ENCODE data around the gene ITPKC. TPM values are rescaled to one million over a fixed set of nuclear protein-coding genes. Genes with fewer than 3 reads are reported as not detected.

ITPKC gene
- total RNA-seq, 1 donor from 2014 or later, result 19.7 TPM

DNA sequence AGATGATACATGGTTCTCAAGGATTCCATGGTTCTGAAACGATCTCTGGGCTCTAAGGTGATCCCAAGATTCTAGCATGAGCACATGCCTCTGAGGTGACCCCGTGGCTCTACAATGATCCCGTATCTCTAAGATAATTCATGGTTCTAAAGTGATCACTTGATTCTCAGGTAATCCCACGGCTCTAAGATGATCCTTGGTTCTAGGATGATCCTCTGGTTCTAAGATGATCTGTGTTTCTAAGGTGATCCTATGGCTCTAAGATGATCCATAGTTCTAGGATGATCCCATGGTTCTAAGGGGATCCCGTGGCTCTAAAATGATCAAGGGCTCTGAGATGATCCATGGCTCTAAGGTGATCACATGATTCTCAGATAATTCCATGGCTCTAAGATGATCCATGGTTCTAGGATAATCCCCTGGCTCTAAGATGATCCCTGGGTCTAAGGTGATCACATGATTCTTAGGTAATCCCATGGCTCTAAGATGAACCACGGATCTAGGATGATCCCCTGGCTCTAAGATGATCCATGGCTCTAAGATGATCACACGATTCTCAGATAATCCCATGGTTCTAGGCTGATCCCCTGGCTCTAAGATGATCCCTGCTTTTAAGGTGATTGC, 47.8 kb upstream of the ITPKC start:
- H4K20me1 ChIP-seq (ENCODE audit: insufficient read depth, low read length), result peaks cover 41% of the 10 kb centered on the region
- Mint-ChIP-seq H3K9me3 (ENCODE audit: unreplicated experiment) (peaks cover 2% of the 10 kb centered on the region), H3K27me3 (ENCODE audit: low read depth, unreplicated experiment) (no peaks in the 10 kb centered on the region), H3K4me3 (ENCODE audit: unreplicated experiment) (no peak overlapping the region), H3K27ac (ENCODE audit: unreplicated experiment) (no peak overlapping the region), H3K4me1 (ENCODE audit: low read depth, unreplicated experiment) (peaks cover 10% of the 10 kb centered on the region), H3K36me3 (ENCODE audit: low read depth, unreplicated experiment) (peaks cover 38% of the 10 kb centered on the region)
- no peak overlapping the region for H3K9ac ChIP-seq (ENCODE audit: low read length)
- TF ChIP-seq EZH2 (IDR thresholded peaks at IDR 0.05; ENCODE audit: insufficient read depth, low read length), result no peak
- TF ChIP-seq, protein P1, sequence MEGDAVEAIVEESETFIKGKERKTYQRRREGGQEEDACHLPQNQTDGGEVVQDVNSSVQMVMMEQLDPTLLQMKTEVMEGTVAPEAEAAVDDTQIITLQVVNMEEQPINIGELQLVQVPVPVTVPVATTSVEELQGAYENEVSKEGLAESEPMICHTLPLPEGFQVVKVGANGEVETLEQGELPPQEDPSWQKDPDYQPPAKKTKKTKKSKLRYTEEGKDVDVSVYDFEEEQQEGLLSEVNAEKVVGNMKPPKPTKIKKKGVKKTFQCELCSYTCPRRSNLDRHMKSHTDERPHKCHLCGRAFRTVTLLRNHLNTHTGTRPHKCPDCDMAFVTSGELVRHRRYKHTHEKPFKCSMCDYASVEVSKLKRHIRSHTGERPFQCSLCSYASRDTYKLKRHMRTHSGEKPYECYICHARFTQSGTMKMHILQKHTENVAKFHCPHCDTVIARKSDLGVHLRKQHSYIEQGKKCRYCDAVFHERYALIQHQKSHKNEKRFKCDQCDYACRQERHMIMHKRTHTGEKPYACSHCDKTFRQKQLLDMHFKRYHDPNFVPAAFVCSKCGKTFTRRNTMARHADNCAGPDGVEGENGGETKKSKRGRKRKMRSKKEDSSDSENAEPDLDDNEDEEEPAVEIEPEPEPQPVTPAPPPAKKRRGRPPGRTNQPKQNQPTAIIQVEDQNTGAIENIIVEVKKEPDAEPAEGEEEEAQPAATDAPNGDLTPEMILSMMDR (IDR thresholded peaks at IDR 0.05; ENCODE audit: insufficient read depth, low read depth, low read length), result no peak
- FAIRE-seq (no peak), DNase-seq (ENCODE audit: low read depth) (no peak)
- peaks cover 12% of the 10 kb centered on the region for H3K4me1 ChIP-seq (ENCODE audit: insufficient read depth, low read length)
- H3K9me3 ChIP-seq (ENCODE audit: insufficient read depth, low read depth, low read length), result peaks cover 5% of the 10 kb centered on the region
- H3K4me2 ChIP-seq (ENCODE audit: low read length), result no peak overlapping the region
- no peak overlapping the region for H3K27ac ChIP-seq (ENCODE audit: low read depth, low read length)
- no peak overlapping the region for H3K4me3 ChIP-seq (ENCODE audit: insufficient read depth, low read depth, low read length)
- peaks cover 57% of the 10 kb centered on the region for H3K36me3 ChIP-seq (ENCODE audit: insufficient read depth, low read length)
- no peak overlapping the region for H2AFZ ChIP-seq (ENCODE audit: low read depth, low read length)
- H3K79me2 ChIP-seq (ENCODE audit: insufficient read depth, low read length), result no peaks in the 10 kb centered on the region
- H3K27me3 ChIP-seq (ENCODE audit: insufficient read depth, low read length), result no peaks in the 10 kb centered on the region

DNA sequence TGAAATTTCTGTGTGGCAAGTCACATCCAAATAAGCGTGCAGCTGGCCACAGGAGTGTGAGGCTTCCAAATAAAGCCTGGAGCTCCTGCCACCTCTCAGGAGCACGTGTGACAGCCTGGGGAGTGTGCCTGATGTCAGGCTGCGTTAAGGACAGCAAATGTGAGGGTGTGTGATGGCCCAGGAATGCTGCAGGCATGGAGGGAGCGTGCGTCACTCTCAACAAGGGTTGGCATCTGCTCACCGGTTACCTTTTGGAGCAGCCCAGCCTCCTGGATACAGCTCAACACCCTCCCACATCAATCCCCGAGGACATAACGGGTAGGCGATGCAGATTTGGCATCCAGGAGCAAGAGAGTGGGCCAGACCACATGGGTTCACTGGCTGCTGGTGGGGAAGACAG, 45.5 kb upstream of the ITPKC start:
- peaks cover 4% of the 10 kb centered on the region for H3K4me1 Mint-ChIP-seq (ENCODE audit: low read depth, unreplicated experiment)
- H3K36me3 Mint-ChIP-seq (ENCODE audit: low read depth, unreplicated experiment), result peaks cover 36% of the 10 kb centered on the region
- no peak overlapping the region for H3K4me3 ChIP-seq (ENCODE audit: insufficient read depth, low read depth, low read length)
- no peak overlapping the region for H3K4me2 ChIP-seq (ENCODE audit: low read length)
- DNase-seq (ENCODE audit: low read depth) (no peak), FAIRE-seq (no peak)
- TF ChIP-seq EZH2 (IDR thresholded peaks at IDR 0.05; ENCODE audit: insufficient read depth, low read length), result no peak
- TF ChIP-seq, protein P1 (IDR thresholded peaks at IDR 0.05; ENCODE audit: insufficient read depth, low read depth, low read length), result no peak
- H3K9me3 ChIP-seq (ENCODE audit: insufficient read depth, low read depth, low read length), result peaks cover 5% of the 10 kb centered on the region
- peaks cover 47% of the 10 kb centered on the region for H4K20me1 ChIP-seq (ENCODE audit: insufficient read depth, low read length)
- no peaks in the 10 kb centered on the region for H3K79me2 ChIP-seq (ENCODE audit: insufficient read depth, low read length)
- no peak overlapping the region for H3K4me3 Mint-ChIP-seq (ENCODE audit: unreplicated experiment)
- peaks cover 2% of the 10 kb centered on the region for H3K9me3 Mint-ChIP-seq (ENCODE audit: unreplicated experiment)
- H3K27me3 ChIP-seq (ENCODE audit: insufficient read depth, low read length), result no peaks in the 10 kb centered on the region
- H3K36me3 ChIP-seq (ENCODE audit: insufficient read depth, low read length), result peaks cover 66% of the 10 kb centered on the region
- H3K4me1 ChIP-seq (ENCODE audit: insufficient read depth, low read length), result peaks cover 7% of the 10 kb centered on the region
- no peak overlapping the region for H2AFZ ChIP-seq (ENCODE audit: low read depth, low read length)
- H3K27ac ChIP-seq (ENCODE audit: low read depth, low read length), result no peak overlapping the region
- H3K9ac ChIP-seq (ENCODE audit: low read length), result no peak overlapping the region
- no peaks in the 10 kb centered on the region for H3K27me3 Mint-ChIP-seq (ENCODE audit: low read depth, unreplicated experiment)
- no peak overlapping the region for H3K27ac Mint-ChIP-seq (ENCODE audit: unreplicated experiment)

DNA sequence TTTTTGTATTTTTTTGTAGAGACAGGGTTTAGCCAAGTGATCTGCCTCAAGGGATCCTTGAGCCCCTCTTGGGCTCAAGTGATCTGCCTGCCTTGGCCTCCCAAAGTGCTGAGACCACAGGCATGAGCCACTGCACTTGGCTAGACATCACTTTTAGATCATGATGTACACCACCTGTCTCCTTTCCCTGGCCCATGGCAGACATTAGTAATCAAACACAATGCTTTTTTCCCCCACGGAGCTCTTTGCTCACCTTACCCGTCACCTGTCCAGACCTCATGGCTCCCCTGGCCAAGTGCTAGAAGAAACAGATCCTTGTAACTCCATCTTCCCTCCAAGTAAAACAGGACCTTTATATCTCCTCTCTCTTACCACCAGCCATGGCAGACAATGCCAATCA, 44.9 kb upstream of the ITPKC start:
- H2AFZ ChIP-seq (ENCODE audit: low read depth, low read length), result no peak overlapping the region
- H3K27ac ChIP-seq (ENCODE audit: low read depth, low read length), result no peak overlapping the region
- H3K27ac Mint-ChIP-seq (ENCODE audit: unreplicated experiment), result no peak overlapping the region
- no peaks in the 10 kb centered on the region for H3K79me2 ChIP-seq (ENCODE audit: insufficient read depth, low read length)
- peaks cover 2% of the 10 kb centered on the region for H3K9me3 Mint-ChIP-seq (ENCODE audit: unreplicated experiment)
- H3K4me3 ChIP-seq (ENCODE audit: insufficient read depth, low read depth, low read length), result no peak overlapping the region
- H3K4me1 Mint-ChIP-seq (ENCODE audit: low read depth, unreplicated experiment), result no peaks in the 10 kb centered on the region
- peaks cover 47% of the 10 kb centered on the region for H4K20me1 ChIP-seq (ENCODE audit: insufficient read depth, low read length)
- H3K36me3 Mint-ChIP-seq (ENCODE audit: low read depth, unreplicated experiment), result peaks cover 32% of the 10 kb centered on the region
- no peak overlapping the region for H3K4me3 Mint-ChIP-seq (ENCODE audit: unreplicated experiment)
- H3K36me3 ChIP-seq (ENCODE audit: insufficient read depth, low read length), result peaks cover 68% of the 10 kb centered on the region
- TF ChIP-seq EZH2 (IDR thresholded peaks at IDR 0.05; ENCODE audit: insufficient read depth, low read length), result no peak
- TF ChIP-seq, protein P1 (IDR thresholded peaks at IDR 0.05; ENCODE audit: insufficient read depth, low read depth, low read length), result no peak
- no peaks in the 10 kb centered on the region for H3K27me3 ChIP-seq (ENCODE audit: insufficient read depth, low read length)
- no peak overlapping the region for H3K4me2 ChIP-seq (ENCODE audit: low read length)
- peaks cover 5% of the 10 kb centered on the region for H3K9me3 ChIP-seq (ENCODE audit: insufficient read depth, low read depth, low read length)
- H3K27me3 Mint-ChIP-seq (ENCODE audit: low read depth, unreplicated experiment), result no peaks in the 10 kb centered on the region
- H3K9ac ChIP-seq (ENCODE audit: low read length), result no peak overlapping the region
- DNase-seq (ENCODE audit: low read depth) (no peak), FAIRE-seq (no peak)
- peaks cover under 1% of the 10 kb centered on the region for H3K4me1 ChIP-seq (ENCODE audit: insufficient read depth, low read length)

Measured in astrocyte (in vitro differentiated cells and primary cell).